HEK293T (cell line): ENCODE results near the gene CALN1.

Source experiments
- ARNT ChIP-seq: fragments of 450-650 bp; IDR thresholded peaks from 2 replicates; pipeline ENCODE4 v1.6.1; 2017; ENCODE audit warnings: mild to moderate bottlenecking
- BHLHE40 ChIP-seq: fragments of 450-650 bp; IDR thresholded peaks from 2 replicates; pipeline ENCODE4 v1.6.1; 2016; ENCODE audit warnings: mild to moderate bottlenecking, moderate library complexity, borderline replicate concordance
- ELF4 ChIP-seq: fragments of 450-650 bp; IDR thresholded peaks from 2 replicates; pipeline ENCODE4 v1.6.1; 2017; ENCODE audit warnings: antibody characterized with exemption
- FOXA1 ChIP-seq: fragments of 450-650 bp; IDR thresholded peaks from 2 replicates; pipeline ENCODE4 v1.6.1; 2016; ENCODE audit warnings: mild to moderate bottlenecking
- FOXK2 ChIP-seq: fragments of 450-650 bp; IDR thresholded peaks from 2 replicates; pipeline ENCODE4 v1.6.1; 2016; ENCODE audit warnings: mild to moderate bottlenecking
- FOXM1 ChIP-seq: fragments of 450-650 bp; IDR thresholded peaks from 2 replicates; pipeline ENCODE4 v1.6.1; 2017; ENCODE audit warnings: mild to moderate bottlenecking, borderline replicate concordance
- HDGF ChIP-seq: fragments of 450-650 bp; IDR thresholded peaks from 2 replicates; pipeline ENCODE4 v1.6.1; 2017; ENCODE audit warnings: antibody characterized with exemption, borderline replicate concordance
- LEF1 ChIP-seq: fragments of 450-650 bp; IDR thresholded peaks from 2 replicates; pipeline ENCODE4 v1.6.1; 2017; ENCODE audit warnings: mild to moderate bottlenecking, borderline replicate concordance
- NFRKB ChIP-seq: fragments of 450-650 bp; IDR thresholded peaks from 2 replicates; pipeline ENCODE4 v1.6.1; 2016; ENCODE audit warnings: mild to moderate bottlenecking, moderate library complexity
- PKNOX1 ChIP-seq: fragments of 450-650 bp; IDR thresholded peaks from 2 replicates; pipeline ENCODE4 v1.6.1; 2016
- SP1 ChIP-seq: fragments of 450-650 bp; IDR thresholded peaks from 2 replicates; pipeline ENCODE4 v1.6.1; 2017
- SUZ12 ChIP-seq: fragments of 450-650 bp; IDR thresholded peaks from 2 replicates; pipeline ENCODE4 v1.6.1; 2016; ENCODE audit warnings: mild to moderate bottlenecking
- TARDBP ChIP-seq: fragments of 450-650 bp; IDR thresholded peaks from 2 replicates; pipeline ENCODE4 v1.6.1; 2016
- ZNF384 ChIP-seq: fragments of 450-650 bp; IDR thresholded peaks from 2 replicates; pipeline ENCODE4 v1.6.1; 2016

GRCh38 chr7:72223351-72223750, 188.8 kb downstream of the CALN1 start:
- TF ChIP-seq FOXM1 = no peak
- no peak for TF ChIP-seq TARDBP
- no peak for TF ChIP-seq SP1
- TF ChIP-seq FOXA1 = no peak
- TF ChIP-seq BHLHE40 = no peak
- no peak for TF ChIP-seq ZNF384
- TF ChIP-seq SUZ12 = no peak
- no peak for TF ChIP-seq FOXK2
- no peak for TF ChIP-seq LEF1
- no peak for TF ChIP-seq NFRKB
- no peak for TF ChIP-seq ELF4
- TF ChIP-seq PKNOX1 = no peak
- TF ChIP-seq ARNT = no peak
- TF ChIP-seq HDGF = no peak
